Coronary artery (tissue), 2 donors: ENCODE measurements around the gene ELAVL1.
A peak's percentile ranks its signal among the peaks of the same experiment; 100 is the strongest.
"Not testable (repeated sequence)": the region's sequence is repeated elsewhere in the genome, so short reads cannot be mapped to it uniquely, and the experiment has no call there.

Experiments
- DNase-seq: peaks from one replicate; pipeline ENCODE4 v3.0.0-alpha.2; 2017; ENCODE audit warnings: low spot score
- H3K27ac ChIP-seq, 2 donors: fragments of 200-600 bp; sonication (generic); one replicate each; pipeline ENCODE4 v1.5.1; 2016 to 2019
- H3K4me3 ChIP-seq: fragments of 200-600 bp; sonication (generic); 2 replicates; pipeline ENCODE4 v1.5.1; 2016; ENCODE audit warnings: mild to moderate bottlenecking, moderate library complexity
- CTCF ChIP-seq: fragments of 200-600 bp; sonication (generic); IDR thresholded peaks from one replicate; pipeline ENCODE4 v1.5.1; 2019; ENCODE audit warnings: antibody characterized with exemption

Gene ELAVL1

DNA sequence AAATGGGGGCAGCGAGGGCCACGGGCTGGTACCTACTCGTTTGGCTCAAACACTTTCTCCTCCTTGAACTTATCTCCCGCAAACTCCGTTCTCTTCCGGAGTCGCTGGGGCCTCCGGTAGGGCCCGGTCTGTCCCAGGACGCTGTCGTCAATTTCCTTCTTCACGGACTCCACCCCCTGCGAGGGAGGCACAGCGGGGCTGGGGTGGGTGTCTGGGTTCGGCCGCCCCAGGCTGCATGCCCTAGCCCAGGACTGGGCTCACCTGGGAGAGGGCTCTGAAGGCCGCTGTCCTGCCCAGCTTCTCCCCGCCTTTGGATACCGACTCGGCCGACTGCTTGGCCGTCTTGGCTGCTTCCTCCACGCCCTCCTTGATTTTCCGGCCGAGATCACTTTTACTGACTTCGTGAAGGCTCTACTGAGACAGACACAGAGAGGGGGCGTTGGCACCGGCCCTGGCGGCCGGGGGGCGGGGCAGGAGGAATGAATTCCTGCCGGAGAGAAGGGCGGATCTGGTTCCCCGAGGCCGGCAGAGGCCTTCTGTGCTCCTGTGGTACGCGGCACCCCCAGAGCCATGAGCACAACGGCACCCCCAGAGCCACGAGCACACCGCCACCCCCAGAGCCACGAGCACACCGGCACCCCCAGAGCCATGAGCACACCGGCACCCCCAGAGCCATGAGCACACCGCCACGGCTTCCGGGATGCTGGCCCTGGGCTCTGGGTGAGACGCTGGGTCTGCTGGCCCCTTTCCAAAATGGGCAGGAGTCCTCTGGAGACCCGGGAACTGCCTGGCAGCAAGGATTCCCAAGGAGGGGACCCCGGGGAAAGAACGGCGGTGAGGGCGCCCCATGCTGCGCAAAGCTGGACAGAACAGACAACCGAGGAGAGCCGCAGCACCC, 71.4 kb downstream of the ELAVL1 start:
- no peak overlapping the region for H3K4me3 ChIP-seq
- no peak for DNase-seq
- peak overlapping the region; percentile 6 to 8 for H3K27ac ChIP-seq
- no peak for TF ChIP-seq CTCF

- Histone ChIP-seq H3K4me3 (no peak overlapping the region), H3K27ac (no peak overlapping the region)
- DNase-seq: no peak
- no peak for TF ChIP-seq CTCF
Measured at GRCh38 chr19:7933411-7933810, 72.0 kb downstream of the ELAVL1 start.

- no peak overlapping the region for H3K27ac ChIP-seq
- H3K4me3 ChIP-seq: no peak overlapping the region
- TF ChIP-seq CTCF: no peak
- DNase-seq: no peak
Measured at GRCh38 chr19:7932930-7933300, 72.5 kb downstream of the ELAVL1 start.

GRCh38 chr19:7932276-7932929, 73.0 kb downstream of the ELAVL1 start:
- no peak overlapping the region for H3K4me3 ChIP-seq
- peak overlapping the region; percentile 94 for H3K27ac ChIP-seq
- TF ChIP-seq CTCF: no peak
- no peak for DNase-seq

- H3K4me3 ChIP-seq: no peak overlapping the region
- TF ChIP-seq CTCF: no peak
Measured at GRCh38 chr19:7931221-7932061, 74.0 kb downstream of the ELAVL1 start.

GRCh38 chr19:7930765-7931164, 74.7 kb downstream of the ELAVL1 start:
- no peak for DNase-seq
- TF ChIP-seq CTCF: no peak
- Histone ChIP-seq H3K27ac (peak overlapping the region; percentile 94), H3K4me3 (no peak overlapping the region)

More at GRCh38 chr19:7931221-7932061, 74.0 kb downstream of the ELAVL1 start:
- DNase-seq: no peak
- H3K27ac ChIP-seq: peak overlapping the region; percentile 94

- H3K4me3 ChIP-seq, DNase-seq: not testable (repeated sequence)
- peak overlapping the region; percentile 94 for H3K27ac ChIP-seq
Measured at GRCh38 chr19:7930030-7930429, 75.4 kb downstream of the ELAVL1 start.
